ENCODE results near the gene METTL27. TPM values are rescaled to one million over a fixed set of nuclear protein-coding genes. Genes with fewer than 3 reads are reported as not detected.

METTL27 gene
- total and polyA plus RNA-seq, 9 of the 15 experiments (the other 6 are each of a cell fraction or from before 2014, with no cell fraction given), result 0.08 to 0.82 (median 0.33) TPM; not detected in 4

- Histone ChIP-seq H3K79me2 (ENCODE audit: control insufficient read depth, insufficient read depth, low read length) (no peaks in the 10 kb centered on the region), H3K9me1 (ENCODE audit: control insufficient read depth, insufficient read depth, low read length) (no peaks in the 10 kb centered on the region), H3K36me3 (ENCODE audit: control insufficient read depth, insufficient read depth, low read length) (no peaks in the 10 kb centered on the region), H4K20me1 (replicated peaks; ENCODE audit: control insufficient read depth, insufficient read depth, low read length) (peaks cover 17% of the 10 kb centered on the region), H2AFZ (ENCODE audit: low read depth, low read length) (no peak overlapping the region), H3K4me3 (no peak overlapping the region), H3K27me3 (ENCODE audit: control insufficient read depth in 2 of 2, insufficient read depth in 2 of 2, low read length in 2 of 2) (peaks cover 9 to 51% of the 10 kb centered on the region in 2 experiments; a peak in 3 of 5 replicates), H3K4me1 (replicated peaks in 1 of 2; ENCODE audit: control insufficient read depth in 2 of 2, insufficient read depth in 2 of 2, low read length in 2 of 2) (peaks cover 0 to 16% of the 10 kb centered on the region in 2 experiments; a peak in 3 of 5 replicates), H3K9me3 (replicated peaks; ENCODE audit: control insufficient read depth, insufficient read depth, low read depth, low read length) (no peaks in the 10 kb centered on the region), H3K4me2 (ENCODE audit: insufficient read depth, low read length) (no peak overlapping the region), H3K27ac (ENCODE audit: extremely low read depth, low read depth, low read length) (no peak overlapping the region), H3K9ac (ENCODE audit: insufficient read depth in 1 of 2, low read depth in 2 of 2, low read length in 2 of 2) (peak overlapping the region in 1 of 2 experiments; percentile 43; a peak in 1 of 4 replicates)
- intact Hi-C loops (cut with micrococcal nuclease), result loop anchor here (1.0 to 2.0 kb wide), 4 partner anchors 113 to 527 kb away; no protein-coding TSS in a partner anchor
- in situ Hi-C loops (cut with MboI), result no loop called here
- CTCF ChIA-PET (ENCODE audit: low intra/inter-chr PET ratio), result interaction anchor here (0.6 to 1.6 kb wide), 5 partner anchors 13 to 536 kb away, joined by 3 to 16 read pairs (median 6); no protein-coding TSS in a partner anchor
- ATAC-seq, result peak; percentile 83
- peak in 3 of 4 experiments; percentile 53 to 71 (median 61) for DNase-seq (ENCODE audit: extremely low read depth in 1 of 4, low spot score in 3 of 4)
- POLR2A ChIA-PET, result interaction anchor here (0.6 kb wide), 1 partner anchor 168 kb away, joined by 3 read pairs; no protein-coding TSS in a partner anchor
- peak; percentile 89 for FAIRE-seq
- no TSS peak for BruUV-seq (replicated peaks)
- WGBS (ENCODE audit: insufficient coverage, low coverage, missing lambda C conversion rate), result 3% methylated on average over 6 of the region's 6 CpGs
- no peak for TF ChIP-seq RFX7 (CRISPR knock-in tag; IDR thresholded peaks at IDR 0.05)
- TF ChIP-seq JUND (IDR thresholded peaks at IDR 0.05; ENCODE audit: borderline replicate concordance, low read depth, low read length), result 0 out of 2 replicates have a peak, but pooled peaks have one; percentile 7
- no peak for TF ChIP-seq JUND (tag; IDR thresholded peaks at IDR 0.05; ENCODE audit: borderline replicate concordance, low read depth, low read length)
- TF ChIP-seq STAG1 (CRISPR knock-in tag; IDR thresholded peaks at IDR 0.05; ENCODE audit: borderline replicate concordance), result peak; percentile 48; the same call in 1 of the 2 replicates
- TF ChIP-seq REST (IDR thresholded peaks at IDR 0.05; ENCODE audit: borderline replicate concordance), result peak; percentile 79
- no peak for TF ChIP-seq REST (CRISPR knock-in tag; IDR thresholded peaks at IDR 0.05; ENCODE audit: low read depth)
- peak; percentile 71 for TF ChIP-seq SMC3 (conservative IDR thresholded peaks at IDR 0.05; ENCODE audit: insufficient read depth, low read depth, low read length)
- 0 out of 2 replicates have a peak, but pooled peaks have one; percentile 30 for TF ChIP-seq RB1 (IDR thresholded peaks at IDR 0.05; ENCODE audit: low read depth)
- TF ChIP-seq SRSF1 (IDR thresholded peaks at IDR 0.05; ENCODE audit: low read depth, low read length), result no peak
- TF ChIP-seq RAD21 (CRISPR knock-in tag; conservative IDR thresholded peaks at IDR 0.05 in 1 of 2, IDR thresholded peaks at IDR 0.05 in 1 of 2), result peak; percentile 84
- TF ChIP-seq ZNF217 (CRISPR knock-in tag; IDR thresholded peaks at IDR 0.05), result no peak
Observed at GRCh38 chr7:73865738-73866445, 23.6 kb upstream of the METTL27 start.
